HepG2 (cell line): ENCODE measurements around the gene SLC9A8. TPM values are rescaled to one million over a fixed set of nuclear protein-coding genes. Genes with fewer than 3 reads are reported as not detected.
A peak's percentile ranks its signal among the peaks of the same experiment; 100 is the strongest.

Source experiments
- ATAD3A ChIP-seq: sonication (generic); formaldehyde crosslinking; IDR thresholded peaks from 2 replicates; pipeline ENCODE4 v1.4.0; 2020; ENCODE audit warnings: missing genetic modification reagents
- BORCS8-MEF2B ChIP-seq: sonication (generic); formaldehyde crosslinking; IDR thresholded peaks from 2 replicates; pipeline ENCODE4 v1.8.0; 2022; ENCODE audit warnings: mild to moderate bottlenecking, missing genetic modification reagents
- BRCA1 ChIP-seq: sonication (generic); formaldehyde crosslinking; IDR thresholded peaks from 2 replicates; pipeline ENCODE4 v1.4.0; 2020; ENCODE audit warnings: missing genetic modification reagents
- EED ChIP-seq: sonication (generic); formaldehyde crosslinking; IDR thresholded peaks from 2 replicates; pipeline ENCODE4 v1.5.0; 2020; ENCODE audit warnings: mild to moderate bottlenecking, missing genetic modification reagents
- GFI1 ChIP-seq: sonication (generic); formaldehyde crosslinking; IDR thresholded peaks from 2 replicates; pipeline ENCODE4 v1.5.0; 2020; ENCODE audit warnings: missing genetic modification reagents, mild to moderate bottlenecking, borderline replicate concordance
- HOXA5 ChIP-seq: sonication (generic); formaldehyde crosslinking; IDR thresholded peaks from 2 replicates; pipeline ENCODE4 v1.4.0; 2020; ENCODE audit warnings: missing genetic modification reagents
- JDP2 ChIP-seq: sonication (generic); formaldehyde crosslinking; IDR thresholded peaks from 2 replicates; pipeline ENCODE4 v1.8.1; 2022; ENCODE audit warnings: missing genetic modification reagents, borderline replicate concordance
- JUND ChIP-seq: sonication (generic); formaldehyde crosslinking; IDR thresholded peaks from 2 replicates; pipeline ENCODE4 v1.8.0; 2022; ENCODE audit warnings: mild to moderate bottlenecking, missing genetic modification reagents
- KDM5A ChIP-seq: fragments of 200-600 bp; sonication (generic); IDR thresholded peaks from 2 replicates; pipeline ENCODE4 v1.7.0; 2018; ENCODE audit warnings: antibody characterized with exemption, mild to moderate bottlenecking, low read length, borderline replicate concordance
- KLF11 ChIP-seq: IDR thresholded peaks from 2 replicates; pipeline ENCODE4 v1.6.1; 2016; ENCODE audit warnings: missing compliant biosample characterization
- MEF2D ChIP-seq: sonication (generic); formaldehyde crosslinking; IDR thresholded peaks from 2 replicates; pipeline ENCODE4 v1.5.1; 2020; ENCODE audit warnings: mild to moderate bottlenecking, missing genetic modification reagents
- MTA1 ChIP-seq: sonication (generic); formaldehyde crosslinking; IDR thresholded peaks from 2 replicates; pipeline ENCODE4 v1.4.0; 2020; ENCODE audit warnings: missing genetic modification reagents, mild to moderate bottlenecking, borderline replicate concordance
- MTA3 ChIP-seq: sonication (generic); formaldehyde crosslinking; IDR thresholded peaks from 2 replicates; pipeline ENCODE4 v1.4.0; 2020; ENCODE audit warnings: missing genetic modification reagents
- NFKBIZ ChIP-seq: IDR thresholded peaks from 2 replicates; pipeline ENCODE4 v1.6.1; 2018; ENCODE audit warnings: missing genetic modification reagents, missing compliant biosample characterization
- NRL ChIP-seq: sonication (generic); formaldehyde crosslinking; IDR thresholded peaks from 2 replicates; pipeline ENCODE4 v1.5.0; 2020; ENCODE audit warnings: missing genetic modification reagents, mild to moderate bottlenecking, moderate library complexity, borderline replicate concordance
- PAF1 ChIP-seq: IDR thresholded peaks from 2 replicates; pipeline ENCODE4 v1.6.1; 2016; ENCODE audit warnings: missing genetic modification reagents, missing compliant biosample characterization
- PLRG1 ChIP-seq: fragments of 450-650 bp; conservative IDR thresholded peaks from 2 replicates; pipeline ENCODE4 v1.6.1; 2016
- POLR2AphosphoS2 ChIP-seq: IDR thresholded peaks from 2 replicates; pipeline ENCODE4 v1.6.1; 2011; ENCODE audit warnings: low read depth, low read length, improper control_type of control experiment
- TEAD2 ChIP-seq: sonication (generic); formaldehyde crosslinking; IDR thresholded peaks from 2 replicates; pipeline ENCODE4 v1.9.0; 2021; ENCODE audit warnings: missing genetic modification reagents
- YY1 ChIP-seq: IDR thresholded peaks from 2 replicates; pipeline ENCODE4 v1.6.1; 2011; ENCODE audit warnings: low read length, low read depth, moderate library complexity, mild to moderate bottlenecking; ENCODE audit not compliant: insufficient read depth, insufficient replicate concordance
- ZBTB1 ChIP-seq: sonication (generic); formaldehyde crosslinking; IDR thresholded peaks from 2 replicates; pipeline ENCODE4 v1.4.0; 2020; ENCODE audit warnings: missing genetic modification reagents, borderline replicate concordance
- ZBTB7B ChIP-seq: sonication (generic); formaldehyde crosslinking; IDR thresholded peaks from 2 replicates; pipeline ENCODE4 v1.4.0; 2020; ENCODE audit warnings: missing genetic modification reagents
- ZFP1 ChIP-seq: IDR thresholded peaks from 2 replicates; pipeline ENCODE4 v1.6.1; 2016
- ZKSCAN5 ChIP-seq: sonication (generic); formaldehyde crosslinking; IDR thresholded peaks from 2 replicates; pipeline ENCODE4 v1.5.1; 2020; ENCODE audit warnings: mild to moderate bottlenecking, missing genetic modification reagents
- ZNF326 ChIP-seq: sonication (generic); formaldehyde crosslinking; IDR thresholded peaks from 2 replicates; pipeline ENCODE4 v1.4.0; 2020; ENCODE audit warnings: missing genetic modification reagents, borderline replicate concordance
- ZNF546 ChIP-seq: sonication (generic); formaldehyde crosslinking; conservative IDR thresholded peaks from 2 replicates; pipeline ENCODE4 v1.8.1; 2023; ENCODE audit warnings: mild to moderate bottlenecking, missing genetic modification reagents
- ZNF644 ChIP-seq: IDR thresholded peaks from 2 replicates; pipeline ENCODE4 v1.6.1; 2016; ENCODE audit warnings: low read depth
- ZSCAN25 ChIP-seq: sonication (generic); formaldehyde crosslinking; IDR thresholded peaks from 2 replicates; pipeline ENCODE4 v1.8.0; 2022; ENCODE audit warnings: mild to moderate bottlenecking, missing genetic modification reagents
- ZSCAN29 ChIP-seq: sonication (generic); formaldehyde crosslinking; conservative IDR thresholded peaks from 2 replicates; pipeline ENCODE4 v1.4.0; 2020; ENCODE audit warnings: mild to moderate bottlenecking, missing genetic modification reagents
- polyA plus RNA-seq, 8 experiments: library from polyadenylated mRNA; depleted of rRNA in 3 of 8; stranded (reverse) in 7 of 8; unstranded in 1 of 8; fragments of >200 nt; fragmentation: Illumina TruSeq in 4 of 8; extraction: Trizol in 4 of 8; gene quantifications; 2 replicates each; pipeline versions ENCODE4 v1.2.1 to v1.2.3, GENCODE V29; 2011 to 2016; ENCODE audit warnings: low read depth in 4 of 8, missing spikeins in 1 of 8, mixed read lengths in 1 of 8; ENCODE audit not compliant: insufficient read depth in 1 of 8
- total RNA-seq, 5 experiments: library from RNA; depleted of rRNA; stranded (reverse); fragments of >200 nt; fragmentation: Illumina TruSeq; extraction: Trizol; gene quantifications; 2 replicates each; pipeline ENCODE4 v1.2.3, GENCODE V29; 2016; ENCODE audit warnings: low read depth in 1 of 5
- TF ChIP-seq, protein P1 (sequence below): sonication (generic); formaldehyde crosslinking; IDR thresholded peaks from 2 replicates; pipeline ENCODE4 v1.5.0; 2020; ENCODE audit warnings: mild to moderate bottlenecking, missing genetic modification reagents
- TF ChIP-seq, protein P2 (sequence below): IDR thresholded peaks from 2 replicates; pipeline ENCODE4 v1.6.1; 2016

The SLC9A8 gene
- total and polyA plus RNA-seq, 2 of the 13 experiments (the other 11 are each of a cell fraction or from before 2014, with no cell fraction given): 4.1 to 7.4 TPM

DNA sequence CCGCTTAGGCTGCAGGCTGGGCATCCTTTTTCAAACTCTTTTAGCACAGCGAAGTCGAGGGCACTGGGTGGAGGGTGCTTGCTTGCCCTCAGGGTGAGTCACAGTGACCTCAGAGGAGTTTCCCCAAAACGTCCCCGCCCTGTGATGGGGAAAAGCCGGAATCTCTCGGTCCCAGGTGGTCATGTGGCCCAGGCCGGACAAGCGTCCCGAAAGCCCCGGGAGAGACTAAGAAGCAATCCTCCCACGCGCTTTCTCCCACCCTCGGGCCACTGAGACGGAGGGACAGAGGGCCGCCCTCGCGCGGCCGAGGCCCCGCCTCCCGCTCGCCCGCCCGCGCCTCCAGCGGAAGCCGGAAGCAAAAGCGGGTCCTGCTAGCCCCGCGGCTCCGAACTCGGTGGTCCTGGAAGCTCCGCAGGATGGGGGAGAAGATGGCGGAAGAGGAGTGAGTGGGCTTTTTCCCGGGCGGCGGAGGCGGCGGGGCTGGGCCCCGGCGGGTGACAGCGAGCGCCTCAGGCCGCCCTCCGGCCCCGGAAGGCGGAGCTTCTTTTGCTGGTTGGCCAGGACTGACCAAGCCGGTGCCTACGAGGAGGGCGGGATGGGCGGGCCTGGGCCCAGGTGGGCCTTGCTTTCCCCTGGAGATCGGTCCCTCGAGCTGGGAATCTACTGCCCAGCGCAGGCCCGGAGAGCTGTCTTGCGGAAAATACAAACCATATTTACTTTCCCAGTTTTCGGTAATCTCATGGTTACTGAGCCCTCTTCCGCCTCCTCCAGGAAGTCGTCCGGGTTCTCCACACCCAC, at the start of gene SLC9A8 (continued):
- TF ChIP-seq, protein P1, sequence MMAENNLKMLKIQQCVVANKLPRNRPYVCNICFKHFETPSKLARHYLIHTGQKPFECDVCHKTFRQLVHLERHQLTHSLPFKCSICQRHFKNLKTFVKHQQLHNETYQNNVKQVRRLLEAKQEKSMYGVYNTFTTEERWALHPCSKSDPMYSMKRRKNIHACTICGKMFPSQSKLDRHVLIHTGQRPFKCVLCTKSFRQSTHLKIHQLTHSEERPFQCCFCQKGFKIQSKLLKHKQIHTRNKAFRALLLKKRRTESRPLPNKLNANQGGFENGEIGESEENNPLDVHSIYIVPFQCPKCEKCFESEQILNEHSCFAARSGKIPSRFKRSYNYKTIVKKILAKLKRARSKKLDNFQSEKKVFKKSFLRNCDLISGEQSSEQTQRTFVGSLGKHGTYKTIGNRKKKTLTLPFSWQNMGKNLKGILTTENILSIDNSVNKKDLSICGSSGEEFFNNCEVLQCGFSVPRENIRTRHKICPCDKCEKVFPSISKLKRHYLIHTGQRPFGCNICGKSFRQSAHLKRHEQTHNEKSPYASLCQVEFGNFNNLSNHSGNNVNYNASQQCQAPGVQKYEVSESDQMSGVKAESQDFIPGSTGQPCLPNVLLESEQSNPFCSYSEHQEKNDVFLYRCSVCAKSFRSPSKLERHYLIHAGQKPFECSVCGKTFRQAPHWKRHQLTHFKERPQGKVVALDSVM: peak; percentile 72
- no peak for TF ChIP-seq ATAD3A (CRISPR knock-in tag)
- TF ChIP-seq HOXA5 (CRISPR knock-in tag): peak; percentile 96
- TF ChIP-seq, protein P2, sequence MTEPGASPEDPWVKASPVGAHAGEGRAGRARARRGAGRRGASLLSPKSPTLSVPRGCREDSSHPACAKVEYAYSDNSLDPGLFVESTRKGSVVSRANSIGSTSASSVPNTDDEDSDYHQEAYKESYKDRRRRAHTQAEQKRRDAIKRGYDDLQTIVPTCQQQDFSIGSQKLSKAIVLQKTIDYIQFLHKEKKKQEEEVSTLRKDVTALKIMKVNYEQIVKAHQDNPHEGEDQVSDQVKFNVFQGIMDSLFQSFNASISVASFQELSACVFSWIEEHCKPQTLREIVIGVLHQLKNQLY: no peak
- TF ChIP-seq TEAD2 (CRISPR knock-in tag): no peak
- TF ChIP-seq ZNF326: 0 out of 2 replicates have a peak, but pooled peaks have one; percentile 19
- TF ChIP-seq JUND: no peak; the same call in 1 of the 2 replicates
- TF ChIP-seq ZBTB1 (CRISPR knock-in tag): no peak
- TF ChIP-seq ZKSCAN5: no peak
- TF ChIP-seq NRL (CRISPR knock-in tag): peak; percentile 64
- no peak; the same call in 1 of the 2 replicates for TF ChIP-seq KLF11 (CRISPR knock-in tag)
- no peak for TF ChIP-seq ZNF644 (CRISPR knock-in tag)
- TF ChIP-seq PAF1 (CRISPR knock-in tag): no peak
- no peak for TF ChIP-seq JDP2 (CRISPR knock-in tag)
- TF ChIP-seq ZSCAN25 (CRISPR knock-in tag): no peak
- TF ChIP-seq PLRG1: no peak
- peak; percentile 80 for TF ChIP-seq GFI1 (CRISPR knock-in tag)
- TF ChIP-seq ZFP1 (CRISPR knock-in tag): no peak
- TF ChIP-seq BORCS8-MEF2B: no peak; the same call in 1 of the 2 replicates
- TF ChIP-seq MTA1: peak; percentile 86
- TF ChIP-seq MEF2D (CRISPR knock-in tag): peak; percentile 42; the same call in 1 of the 2 replicates
- TF ChIP-seq ZNF546: no peak; the same call in 1 of the 2 replicates
- TF ChIP-seq MTA3 (CRISPR knock-in tag): no peak
- peak; percentile 88; the same call in 1 of the 2 replicates for TF ChIP-seq ZBTB7B
- peak; percentile 48; the same call in 1 of the 2 replicates for TF ChIP-seq KDM5A
- TF ChIP-seq YY1: peak; percentile 95
- TF ChIP-seq BRCA1: peak; percentile 95
- peak; percentile 86 for TF ChIP-seq EED
- TF ChIP-seq NFKBIZ (CRISPR knock-in tag): 0 out of 2 replicates have a peak, but pooled peaks have one; percentile 12
- peak; percentile 65; the same call in 1 of the 2 replicates for TF ChIP-seq ZSCAN29 (CRISPR knock-in tag)
- TF ChIP-seq POLR2AphosphoS2: no peak
